ENCODE measurements around the gene CTXN3.

Gene CTXN3

DNA sequence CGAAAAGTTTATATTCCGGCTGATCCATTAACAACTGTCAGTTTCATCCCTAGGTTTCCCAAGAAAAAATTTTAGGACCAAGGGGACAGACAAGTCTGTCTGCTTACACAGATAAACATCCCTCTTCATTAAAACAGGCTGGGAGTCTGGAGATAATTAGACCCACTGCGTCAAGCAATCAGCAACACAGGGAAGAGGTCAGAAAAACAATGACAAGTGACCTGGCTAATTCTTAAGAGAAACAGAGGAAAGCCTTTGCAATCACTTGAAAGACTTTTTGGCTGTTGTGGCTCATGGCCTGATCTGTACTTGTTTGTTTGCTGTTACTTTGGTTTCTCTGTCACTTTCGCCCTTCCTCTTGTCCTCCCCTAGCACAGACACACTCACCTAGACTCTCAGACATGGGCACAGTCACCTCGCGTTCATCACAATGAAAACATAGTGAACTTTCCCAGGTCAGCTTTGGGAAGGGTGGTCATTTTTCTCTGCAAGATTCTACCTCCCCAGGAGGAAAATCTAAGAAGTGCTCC lies 51.4 kb downstream of the CTXN3 start:
- DNase-seq, result no peak

DNA sequence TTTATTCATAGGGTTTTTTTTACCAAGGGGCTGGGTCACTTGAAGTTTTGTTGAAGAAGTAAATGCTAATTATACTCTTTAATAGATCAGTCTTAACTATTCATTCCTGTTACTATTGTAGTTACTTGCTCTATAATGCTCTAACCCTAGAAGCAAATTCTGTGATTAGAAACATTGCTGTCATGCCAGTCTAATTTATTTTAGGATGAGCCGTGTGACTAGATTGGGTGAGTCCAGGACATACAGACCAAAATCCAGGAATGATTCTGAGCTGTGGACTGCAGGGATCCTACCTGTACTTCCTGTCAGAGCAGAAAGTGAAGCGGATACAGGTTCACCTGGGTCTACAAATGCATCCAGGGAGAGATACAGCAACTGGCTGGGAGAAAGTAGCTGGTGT lies 53.6 kb downstream of the CTXN3 start:
- DNase-seq, result no peak

DNA sequence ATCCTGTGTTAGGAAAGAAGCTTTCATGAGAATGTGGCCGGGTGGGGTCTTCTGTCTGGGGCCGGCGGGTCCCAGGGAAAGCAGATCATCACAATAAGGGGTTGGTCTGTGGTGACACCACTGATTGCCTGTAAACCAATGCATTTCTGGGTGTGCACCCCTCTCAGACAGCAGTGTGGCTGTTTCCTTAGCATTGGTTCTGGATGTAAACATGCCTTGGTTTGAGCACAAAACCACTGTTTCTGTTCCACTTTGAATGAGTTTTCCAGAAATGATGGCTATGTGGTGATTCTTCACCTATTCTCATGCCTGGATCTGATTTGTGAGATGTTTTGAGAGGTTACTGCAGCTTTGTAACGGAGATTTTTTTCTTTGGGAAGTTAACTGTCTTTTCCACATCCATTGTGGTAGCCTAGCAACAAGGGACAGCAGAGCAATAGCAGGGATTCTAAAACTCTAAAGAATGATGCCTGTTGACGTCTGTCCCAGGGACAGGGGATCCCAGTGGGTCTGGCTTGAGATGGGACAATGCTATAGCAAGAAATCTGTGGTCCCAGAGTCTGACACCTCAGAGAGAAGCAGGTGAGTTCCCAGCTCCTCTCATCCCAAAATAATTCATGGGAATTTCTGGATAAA lies 54.2 kb downstream of the CTXN3 start, which contains the start of gene CCDC192:
Gene CCDC192 (plus strand): TSS at position 466 of the 636 bp plus-strand sequence. CDS start 55 bp downstream, at position 521.
- no peak for DNase-seq

DNA sequence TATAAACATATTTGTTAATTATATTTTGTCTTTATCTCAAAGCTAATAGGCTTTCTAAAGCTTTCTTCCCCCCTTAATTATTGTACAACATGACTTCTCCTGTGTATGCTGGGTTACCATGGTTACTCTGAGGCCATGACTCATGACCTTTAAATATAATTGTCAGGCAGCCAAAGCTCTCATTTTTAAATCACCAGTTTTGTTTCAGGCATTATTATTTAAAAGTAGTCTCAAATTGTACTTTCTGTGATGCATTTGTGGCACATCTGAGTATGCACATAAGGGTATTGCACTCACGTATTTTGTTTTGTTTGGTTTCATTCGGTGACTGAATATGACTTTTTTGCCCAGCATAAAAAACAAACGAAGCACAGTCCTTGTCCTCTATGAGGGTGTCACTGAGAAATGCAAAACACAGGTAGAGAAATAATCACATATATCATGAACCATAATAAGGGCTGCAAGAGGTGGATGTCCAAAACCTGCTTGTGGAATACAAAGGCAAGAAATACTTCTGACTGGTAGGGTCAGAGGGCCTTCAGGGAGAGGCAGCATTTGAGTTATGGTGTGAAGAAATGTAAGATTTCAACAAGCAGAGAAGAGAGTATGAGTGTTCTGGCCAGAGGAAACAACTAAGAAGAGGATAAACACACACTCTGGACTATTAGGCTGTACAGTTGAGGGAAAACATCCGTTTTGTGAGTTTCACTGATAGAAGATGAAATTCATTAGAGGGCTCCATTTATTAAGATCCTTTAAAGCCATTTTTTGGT lies 56.4 kb downstream of the CTXN3 start:
- DNase-seq, result peak; percentile 88

DNA sequence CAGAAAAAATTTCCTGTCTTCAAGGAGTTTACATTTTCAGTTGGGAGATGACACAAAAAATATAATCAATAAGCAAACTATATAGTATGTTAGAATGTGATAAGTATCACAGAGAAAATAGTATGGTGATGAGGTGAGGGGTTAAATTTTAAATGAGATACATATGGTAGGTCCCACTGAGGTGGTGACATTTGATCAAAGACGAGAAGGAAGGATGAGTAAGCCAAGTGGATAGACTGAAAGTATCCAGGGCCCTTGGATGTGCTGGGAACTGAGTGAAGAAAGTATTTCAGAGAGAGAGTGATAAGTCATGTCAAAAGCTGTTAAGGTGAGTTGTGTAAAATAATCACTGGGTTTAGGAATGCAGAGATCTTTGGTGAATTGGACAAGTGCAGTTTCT lies 57.8 kb downstream of the CTXN3 start:
- DNase-seq, result no peak

DNA sequence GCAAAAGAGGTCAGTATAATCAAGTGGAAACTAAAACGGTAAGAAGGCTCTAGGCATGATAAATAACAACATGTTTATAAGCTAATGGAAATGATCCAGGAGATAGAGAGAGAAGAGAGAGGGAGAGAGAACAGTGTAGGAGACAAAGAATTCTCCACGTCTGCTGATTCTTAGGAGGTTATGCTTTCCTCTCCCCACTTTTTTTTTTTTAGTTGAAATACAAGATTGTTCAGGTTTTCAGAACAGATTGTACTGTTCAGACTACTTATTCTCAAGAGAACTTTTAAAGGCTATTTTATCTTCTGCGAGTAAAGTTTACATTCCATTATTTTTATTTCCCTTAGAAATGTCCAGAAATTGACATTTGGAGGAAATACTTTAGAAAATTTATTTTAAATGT lies 58.3 kb downstream of the CTXN3 start:
- no peak for DNase-seq

Data from fibroblast of skin of right biceps (primary cell).